HG03575 (cell line): ENCODE measurements around the gene MCF2L.
"Not testable (repeated sequence)": the region's sequence is repeated elsewhere in the genome, so short reads cannot be mapped to it uniquely, and the experiment has no call there.

Experiments
- ATAC-seq: cut with Tn5 transposase; IDR thresholded peaks from one replicate; pipeline ENCODE4 v1.9.1; 2021; ENCODE audit not compliant: unreplicated experiment, insufficient number of reproducible peaks, low FRiP score; ENCODE audit errors: extremely low read depth

Gene MCF2L

GRCh38 chr13:113111821-113112220 lies 142.8 kb downstream of the MCF2L start:
- not testable (repeated sequence) for ATAC-seq

GRCh38 chr13:113112475-113112874 lies 143.5 kb downstream of the MCF2L start:
- ATAC-seq = not testable (repeated sequence)

- ATAC-seq = no peak
Measured at GRCh38 chr13:113112893-113113845, 144.2 kb downstream of the MCF2L start.

- no peak for ATAC-seq
Measured at GRCh38 chr13:113113846-113114271, 144.8 kb downstream of the MCF2L start.

GRCh38 chr13:113114511-113115362 lies 145.7 kb downstream of the MCF2L start:
- ATAC-seq = no peak

- ATAC-seq = no peak
Measured at GRCh38 chr13:113115363-113116205, 146.6 kb downstream of the MCF2L start.

- no peak for ATAC-seq
Measured at GRCh38 chr13:113116206-113116800, 147.3 kb downstream of the MCF2L start.

- no peak for ATAC-seq
Measured at GRCh38 chr13:113116871-113117271, 147.9 kb downstream of the MCF2L start.

- ATAC-seq = no peak
Measured at GRCh38 chr13:113117335-113117872, 148.4 kb downstream of the MCF2L start.

- no peak for ATAC-seq
Measured at GRCh38 chr13:113117911-113118260, 148.9 kb downstream of the MCF2L start.

- no peak for ATAC-seq
Measured at GRCh38 chr13:113118261-113119021, 149.4 kb downstream of the MCF2L start.

- ATAC-seq = no peak
Measured at GRCh38 chr13:113119166-113119821, 150.3 kb downstream of the MCF2L start.

- ATAC-seq = no peak
Measured at GRCh38 chr13:113119822-113120189, 150.8 kb downstream of the MCF2L start.

GRCh38 chr13:113120300-113121182 lies 151.5 kb downstream of the MCF2L start:
- no peak for ATAC-seq

GRCh38 chr13:113121183-113121927 lies 152.3 kb downstream of the MCF2L start:
- no peak for ATAC-seq
